Measurements from ENCODE around the gene USP32. TPM values are rescaled to one million over a fixed set of nuclear protein-coding genes. Genes with fewer than 3 reads are reported as not detected.

The USP32 gene
- total and polyA plus RNA-seq, 10 of the 15 experiments (the other 5 are each of a cell fraction or from before 2014, with no cell fraction given): 7.8 to 37.3 (median 25.5) TPM

- Histone ChIP-seq H3K36me3 (ENCODE audit: control insufficient read depth in 2 of 2, insufficient read depth in 2 of 2, low read length in 1 of 2) (no peaks in the 10 kb centered on the region; a peak in 1 of 4 replicates), H4K20me1 (ENCODE audit: control insufficient read depth, insufficient read depth) (no peaks in the 10 kb centered on the region), H3K27me3 (replicated peaks in 1 of 2; ENCODE audit: control insufficient read depth in 2 of 2, insufficient read depth in 2 of 2, low read length in 1 of 2) (no peaks in the 10 kb centered on the region), H3K4me2 (ENCODE audit: control insufficient read depth, insufficient read depth) (no peak overlapping the region), H3K9me3 (replicated peaks; ENCODE audit: control insufficient read depth, insufficient read depth, low read length) (no peaks in the 10 kb centered on the region; the same call in 2 of the 3 replicates), H3K9ac (ENCODE audit: control insufficient read depth, insufficient read depth, low read length) (no peak overlapping the region), H3K27ac (ENCODE audit: control insufficient read depth, insufficient read depth) (no peak overlapping the region), H3K4me1 (ENCODE audit: control insufficient read depth, insufficient read depth, low read length) (no peaks in the 10 kb centered on the region), H3K4me3 (no peak overlapping the region), H3K79me2 (ENCODE audit: control insufficient read depth, insufficient read depth, low read length) (peaks cover 7% of the 10 kb centered on the region), H2AFZ (ENCODE audit: control insufficient read depth, low read depth, low read length) (no peak overlapping the region)
- CTCF ChIA-PET: interaction anchor here (0.6 to 0.7 kb wide), 2 partner anchors 17 to 139 kb away, joined by 4 to 8 read pairs; no protein-coding TSS in a partner anchor
- POLR2A ChIA-PET: interaction anchor here (1.3 kb wide), 1 partner anchor 17 kb away, joined by 5 read pairs; no protein-coding TSS in a partner anchor
- no peak for TF ChIP-seq TAF1 (IDR thresholded peaks at IDR 0.05; ENCODE audit: borderline replicate concordance, low read depth, low read length)
- no peak for TF ChIP-seq RAD21 (IDR thresholded peaks at IDR 0.05; ENCODE audit: insufficient read depth, low read depth, low read length)
- TF ChIP-seq CHD1 (IDR thresholded peaks at IDR 0.05; ENCODE audit: low read depth, low read length): no peak
- no peak for TF ChIP-seq FOXK2 (IDR thresholded peaks at IDR 0.05)
- no peak for TF ChIP-seq ZNF622 (IDR thresholded peaks at IDR 0.05)
- no peak for TF ChIP-seq RUNX3 (IDR thresholded peaks at IDR 0.05; ENCODE audit: low read length)
- TF ChIP-seq ZNF274 (IDR thresholded peaks at IDR 0.05; ENCODE audit: insufficient read depth, insufficient read length): no peak
- no peak for TF ChIP-seq ELK1 (IDR thresholded peaks at IDR 0.05; ENCODE audit: low read depth, low read length)
- TF ChIP-seq ASH2L (IDR thresholded peaks at IDR 0.05; ENCODE audit: borderline replicate concordance, low read depth): no peak
- no peak for TF ChIP-seq MTA3 (IDR thresholded peaks at IDR 0.05; ENCODE audit: borderline replicate concordance, low read length)
- TF ChIP-seq ETV6 (conservative IDR thresholded peaks at IDR 0.05 in 1 of 2, IDR thresholded peaks at IDR 0.05 in 1 of 2; ENCODE audit: borderline replicate concordance in 1 of 2, low read depth in 1 of 2): no peak
- TF ChIP-seq ZNF24 (IDR thresholded peaks at IDR 0.05): no peak
- TF ChIP-seq HDGF (IDR thresholded peaks at IDR 0.05): no peak
- TF ChIP-seq SMAD5 (IDR thresholded peaks at IDR 0.05; ENCODE audit: low read depth): no peak
- no peak for TF ChIP-seq IKZF2 (IDR thresholded peaks at IDR 0.05)
- no TSS peak for BruUV-seq (replicated peaks)
- SMC1A ChIA-PET (ENCODE audit: uncharacterized antibody, unreplicated experiment): interaction anchor here (1.0 kb wide), 1 partner anchor 11 kb away, joined by 3 read pairs; no protein-coding TSS in a partner anchor
- RAD21 ChIA-PET (ENCODE audit: unreplicated experiment): no interaction called here
- FAIRE-seq: no peak
- in situ Hi-C loops (cut with MboI): no loop called here
- DNase-seq (ENCODE audit: low read depth, low spot score): no peak
- 92% methylated on average over 3 of the region's 3 CpGs for WGBS (ENCODE audit: insufficient coverage, insufficient replicate concordance, low lambda C conversion rate, missing lambda C conversion rate)
- intact Hi-C loops (cut with micrococcal nuclease; ENCODE audit: unreplicated experiment): no loop called here
- no peak for ATAC-seq
Measured at GRCh38 chr17:60371416-60371815, 20.5 kb downstream of the USP32 start.

Measured in GM12878 (cell line).